HG03575 (cell line): ENCODE data around the gene SGF29.
"Not testable (repeated sequence)": the region's sequence is repeated elsewhere in the genome, so short reads cannot be mapped to it uniquely, and the experiment has no call there.

Source experiments
- ATAC-seq: cut with Tn5 transposase; IDR thresholded peaks from one replicate; pipeline ENCODE4 v1.9.1; 2021; ENCODE audit not compliant: unreplicated experiment, insufficient number of reproducible peaks, low FRiP score; ENCODE audit errors: extremely low read depth

Gene SGF29

DNA sequence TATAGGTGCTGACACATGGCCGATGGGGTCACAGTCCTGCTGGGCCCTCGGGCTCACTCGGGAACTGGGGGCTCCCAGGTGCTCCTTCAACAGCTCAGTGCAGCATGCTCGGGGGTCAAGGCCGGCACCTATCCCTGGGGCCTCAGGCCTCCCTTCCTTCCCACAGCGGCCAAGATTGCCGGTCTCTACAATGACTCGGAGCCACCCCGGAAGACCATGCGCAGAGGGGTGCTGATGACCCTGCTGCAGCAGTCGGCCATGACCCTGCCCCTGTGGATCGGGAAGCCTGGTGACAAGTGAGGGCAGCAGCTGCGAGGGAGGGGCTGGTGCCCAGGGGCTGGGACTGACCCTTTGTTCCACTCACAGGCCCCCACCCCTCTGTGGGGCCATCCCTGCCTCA lies 36.2 kb downstream of the SGF29 start:
- ATAC-seq = no peak

DNA sequence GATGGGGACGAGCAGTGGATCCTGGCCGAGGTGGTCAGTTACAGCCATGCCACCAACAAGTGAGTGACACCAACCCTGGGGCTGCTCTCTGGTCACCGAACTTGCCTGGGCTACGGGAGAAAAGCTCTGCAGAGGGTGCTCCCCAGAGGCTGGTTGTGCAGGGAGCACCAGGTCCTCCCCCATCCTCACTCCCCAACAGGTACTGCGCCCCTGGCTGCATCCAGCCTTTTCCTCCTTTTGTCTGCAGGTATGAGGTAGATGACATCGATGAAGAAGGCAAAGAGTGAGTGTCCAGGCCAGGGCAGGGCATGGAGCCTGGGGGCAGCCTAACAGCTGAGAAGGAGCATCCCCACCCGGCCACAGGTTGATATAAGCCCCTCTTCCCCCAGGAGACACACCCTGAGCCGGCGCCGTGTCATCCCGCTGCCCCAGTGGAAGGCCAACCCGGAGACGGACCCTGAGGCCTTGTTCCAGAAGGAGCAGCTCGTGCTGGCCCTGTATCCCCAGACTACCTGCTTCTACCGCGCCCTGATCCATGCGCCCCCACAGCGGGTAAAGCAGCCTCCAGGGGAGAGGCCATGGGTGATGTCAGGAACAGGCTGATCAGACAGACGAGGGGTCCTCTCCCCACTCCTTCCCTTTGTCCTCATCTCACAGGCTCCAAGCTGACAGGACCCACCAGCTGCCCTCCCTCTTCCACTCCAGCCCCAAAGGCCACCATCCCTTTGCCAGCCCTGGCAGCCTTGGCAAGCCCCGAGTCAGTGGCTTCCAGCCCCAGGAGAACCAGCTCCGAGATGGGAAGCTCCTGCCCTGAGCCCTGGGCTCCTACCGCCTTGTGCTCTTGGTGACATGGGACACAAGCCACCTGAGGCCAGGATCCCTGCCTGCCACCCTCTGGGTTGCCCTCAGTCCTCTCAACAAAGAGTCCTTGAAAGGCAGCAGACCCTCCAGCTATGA lies 36.9 kb downstream of the SGF29 start:
- ATAC-seq = no peak

DNA sequence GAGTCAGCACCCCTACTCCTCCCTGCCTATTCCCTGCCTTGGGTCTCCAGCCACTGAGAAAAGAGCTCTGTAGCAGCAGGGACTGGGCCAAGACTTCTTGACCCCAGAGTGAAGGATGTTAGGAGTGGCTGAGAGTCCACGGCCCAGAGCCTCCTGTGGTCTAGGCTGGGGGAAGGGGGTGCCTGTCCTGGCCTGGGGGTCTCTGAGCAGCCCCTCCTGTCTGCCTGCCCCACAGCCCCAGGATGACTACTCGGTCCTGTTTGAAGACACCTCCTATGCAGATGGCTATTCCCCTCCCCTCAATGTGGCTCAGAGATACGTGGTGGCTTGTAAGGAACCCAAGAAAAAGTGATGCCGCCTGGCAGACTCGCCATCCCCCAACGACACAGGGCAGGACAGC lies 37.6 kb downstream of the SGF29 start:
- ATAC-seq = no peak

DNA sequence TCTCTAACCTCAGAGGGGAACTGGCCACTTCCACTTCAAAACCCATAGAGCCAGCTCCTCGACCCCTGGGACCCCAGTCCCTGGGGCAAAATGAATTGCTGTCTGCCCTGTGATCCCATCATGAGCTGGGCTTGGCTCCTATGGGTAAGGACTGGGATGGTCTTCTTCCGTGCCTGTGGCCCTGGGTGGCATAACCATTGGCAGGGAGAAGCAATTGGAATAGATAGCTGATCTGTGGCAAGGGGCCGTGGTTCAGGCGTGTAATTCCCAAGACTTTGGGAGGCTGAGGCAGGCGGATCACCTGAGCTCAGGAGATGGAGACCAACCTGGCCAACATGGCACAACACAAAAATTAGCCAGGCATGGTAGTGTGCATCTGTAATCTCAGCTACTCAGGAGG lies 38.8 kb downstream of the SGF29 start:
- ATAC-seq = no peak

DNA sequence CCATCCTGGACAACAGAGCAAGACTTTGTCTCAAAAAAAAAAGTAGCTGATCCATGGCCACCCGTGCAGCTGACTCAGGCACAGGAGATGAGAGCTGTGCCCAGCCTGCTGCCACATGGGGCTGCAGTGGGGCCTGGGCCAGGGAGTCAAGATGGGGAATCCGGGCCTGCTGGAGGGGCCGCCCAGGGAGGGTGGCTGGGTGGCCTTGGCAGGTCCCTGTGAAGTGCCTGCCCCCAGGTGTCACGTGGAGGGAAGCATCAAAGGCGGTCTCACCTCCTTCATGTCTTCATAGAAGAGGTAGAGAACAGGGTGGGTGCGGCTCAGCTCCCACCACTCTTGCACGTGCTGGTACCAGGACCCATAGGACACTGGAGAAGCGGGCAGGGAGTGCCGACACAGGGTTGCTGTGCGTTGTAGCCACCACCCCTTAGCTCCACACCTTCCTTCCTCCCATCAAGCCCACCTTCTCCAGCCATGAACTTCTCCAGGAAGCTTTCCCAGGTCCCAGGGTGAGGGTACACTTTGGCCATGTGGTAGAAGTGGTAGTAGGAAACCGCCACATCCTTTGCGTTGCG lies 39.3 kb downstream of the SGF29 start:
- no peak for ATAC-seq

DNA sequence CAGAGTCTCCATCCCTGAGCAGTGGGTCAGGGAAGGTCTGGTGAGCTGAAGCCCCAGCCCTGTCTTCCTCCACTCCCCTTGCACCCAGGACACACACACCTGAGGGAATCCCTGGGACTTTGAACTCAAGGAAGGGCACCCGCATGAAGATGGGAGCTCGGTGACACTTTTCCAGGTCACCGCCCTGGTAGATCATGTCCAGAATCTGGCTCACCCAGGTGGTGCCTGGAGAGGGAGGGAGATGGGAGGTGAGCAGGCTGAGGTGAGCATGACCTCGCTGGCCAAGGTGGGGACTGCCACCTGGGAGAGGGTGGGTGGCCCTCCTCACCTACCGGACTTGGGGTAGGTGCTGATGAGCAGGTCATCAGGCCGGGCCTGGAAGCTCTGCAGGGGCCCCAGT lies 41.7 kb downstream of the SGF29 start:
- ATAC-seq = not testable (repeated sequence)

DNA sequence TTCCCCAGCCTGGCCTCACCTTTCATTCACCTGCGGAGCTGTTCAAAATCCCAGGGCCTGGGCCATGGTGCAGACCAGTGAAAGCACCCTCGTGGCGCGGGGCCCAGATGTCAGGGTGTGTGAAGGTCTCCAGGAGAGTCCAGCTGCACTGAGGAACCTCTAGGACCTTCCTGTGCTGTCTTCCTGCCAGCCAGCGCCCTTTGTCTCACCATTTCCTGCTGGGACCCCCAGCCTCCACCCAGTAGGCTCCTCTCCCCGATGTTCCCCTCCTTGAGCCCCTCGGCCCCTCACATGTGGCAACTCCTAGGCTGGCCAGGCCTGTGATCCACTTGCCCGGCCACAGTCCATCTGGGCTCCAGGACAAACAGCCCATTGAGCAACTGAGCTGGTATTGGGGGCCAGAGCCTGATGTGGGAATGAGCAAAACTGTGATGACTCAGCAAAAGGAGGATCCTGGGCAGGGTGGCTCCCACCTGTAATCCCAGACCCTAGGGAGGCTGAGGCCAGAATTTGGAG lies 42.5 kb downstream of the SGF29 start:
- ATAC-seq = no peak

DNA sequence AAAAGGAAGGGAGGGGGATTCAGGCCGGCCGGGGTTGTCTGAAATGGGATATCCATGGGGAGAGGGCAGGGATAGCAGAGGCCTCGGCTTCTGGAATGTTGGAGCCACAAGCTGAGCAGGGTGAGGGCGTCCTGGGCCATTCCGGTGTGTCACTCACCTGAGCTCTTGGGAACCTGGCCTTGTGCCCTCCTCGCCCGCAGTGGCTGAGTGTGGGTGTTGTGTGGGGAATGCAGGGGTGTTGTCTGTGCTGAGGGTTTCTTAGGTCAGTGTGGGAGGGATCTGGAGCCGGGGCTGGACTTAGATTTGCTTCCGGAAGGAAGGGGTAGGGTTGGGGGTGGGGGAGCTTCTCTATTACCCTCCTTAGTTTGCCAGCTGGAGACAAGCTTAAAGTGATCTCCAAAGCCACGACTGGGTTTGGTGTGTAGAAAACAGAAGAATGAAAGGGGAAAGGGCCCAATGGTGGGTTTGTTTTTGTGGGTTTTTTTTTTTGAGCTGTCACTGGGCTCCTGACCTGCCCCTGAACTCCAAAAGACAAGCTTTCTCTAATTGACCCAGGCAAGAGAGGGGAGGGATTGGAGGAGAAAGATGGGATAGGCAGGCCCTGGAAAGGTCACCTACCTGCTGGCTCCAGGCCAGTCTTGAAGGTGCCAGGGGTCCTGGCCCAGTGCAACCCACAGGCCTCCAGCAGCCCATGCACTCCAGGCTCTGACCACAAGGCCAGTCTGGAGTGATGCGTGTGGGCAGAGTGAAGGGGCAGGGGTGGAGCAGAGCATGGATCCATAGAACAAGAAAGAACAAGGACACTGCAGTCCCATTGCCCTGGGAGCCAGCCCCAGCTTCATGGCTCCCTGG lies 43.3 kb downstream of the SGF29 start, which contains the start of gene SULT1A2:
Gene SULT1A2, minus strand, starts transcription at position 211 of the 852 bp plus-strand sequence. CDS start 1,120 bp downstream, outside the sequence.
- ATAC-seq = no peak

DNA sequence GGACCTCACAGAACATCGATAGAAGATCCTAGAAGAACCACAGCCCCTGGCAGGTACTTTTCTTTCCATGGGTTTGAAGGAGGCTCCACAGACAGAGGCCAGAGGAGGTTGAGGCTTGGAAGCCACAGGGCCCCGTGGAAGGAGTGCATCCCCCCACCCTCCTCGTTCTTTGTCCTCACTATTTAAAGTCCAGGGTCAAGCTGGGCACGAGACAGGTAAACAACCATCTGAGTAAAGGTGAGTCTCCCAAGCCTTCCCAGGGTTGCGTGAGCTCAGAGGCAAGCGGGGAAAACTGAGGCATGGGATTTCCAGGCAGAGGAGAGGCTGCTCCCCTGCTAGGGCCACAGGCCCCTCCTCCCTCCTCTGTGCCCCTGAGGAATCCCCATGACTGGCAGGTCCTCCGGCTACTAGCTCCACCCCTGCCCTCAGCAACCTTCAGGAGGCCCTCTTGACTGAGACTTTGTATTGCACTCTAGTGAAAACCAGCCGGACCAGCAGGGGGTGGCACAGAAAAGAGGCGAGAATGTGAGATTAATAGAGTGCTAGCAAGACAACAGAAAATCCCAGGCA lies 44.1 kb downstream of the SGF29 start:
- no peak for ATAC-seq

DNA sequence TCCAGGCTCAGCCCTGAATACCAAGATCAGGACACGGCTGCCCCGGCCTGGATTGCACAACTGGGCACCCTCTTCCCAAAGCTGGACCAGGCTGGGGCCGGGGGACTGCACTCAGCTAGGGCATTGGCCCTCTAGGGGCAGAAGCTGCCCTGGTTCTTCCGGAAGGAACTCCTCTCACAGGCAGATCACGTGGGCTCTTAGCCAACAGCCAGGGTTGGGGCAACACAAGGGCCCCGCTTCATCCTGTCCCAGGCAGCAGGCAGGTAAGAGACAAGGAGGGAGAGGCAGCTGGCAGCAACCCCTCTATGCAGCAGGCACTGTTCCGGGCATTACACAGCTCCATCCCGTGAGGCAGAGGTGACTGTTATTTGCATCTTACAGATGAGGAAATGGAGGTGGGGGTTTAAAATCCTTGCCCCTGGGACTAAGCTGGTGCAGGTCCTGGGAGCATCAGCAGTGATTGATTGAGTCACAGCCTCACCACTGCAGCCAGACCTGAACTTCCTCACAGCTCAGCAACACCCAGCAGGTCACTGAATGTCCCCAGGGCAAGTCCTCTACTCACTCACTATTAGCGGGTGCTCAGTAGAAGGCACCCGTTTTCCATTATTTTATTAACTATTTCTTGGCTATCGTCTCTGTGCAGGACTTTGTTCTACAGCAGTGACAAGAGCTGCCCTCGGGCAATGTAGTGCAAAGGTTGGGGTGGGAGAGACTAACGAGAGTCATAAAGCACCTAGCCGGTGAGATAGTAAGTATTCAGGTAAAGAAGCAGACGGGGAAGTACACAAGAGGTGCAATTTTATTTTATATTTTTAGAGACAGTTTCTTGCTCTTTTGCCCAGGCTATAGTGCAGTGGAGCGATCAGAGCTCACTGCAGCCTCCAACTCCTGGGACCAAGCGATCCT lies 45.9 kb downstream of the SGF29 start:
- ATAC-seq = not testable (repeated sequence)

DNA sequence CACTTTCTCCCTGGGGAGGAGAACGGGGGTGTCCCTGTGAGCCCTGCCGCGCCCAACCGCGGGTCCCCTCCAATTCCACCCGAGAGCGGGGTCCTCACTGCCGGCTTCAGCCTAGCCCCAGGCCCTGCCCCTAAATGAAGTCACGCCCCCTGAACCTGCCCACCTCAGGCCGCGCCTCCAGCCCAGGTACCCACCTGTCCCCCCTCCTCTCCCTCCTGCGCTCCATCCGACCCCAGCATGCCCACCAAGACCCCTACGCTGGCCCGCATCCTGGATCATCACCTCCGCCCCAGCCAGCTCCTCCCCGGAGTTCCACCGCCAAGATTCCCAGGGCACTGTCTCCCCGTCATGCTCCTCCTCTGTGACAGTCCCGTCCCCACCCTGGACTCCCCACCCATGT lies 47.2 kb downstream of the SGF29 start:
- not testable (repeated sequence) for ATAC-seq

DNA sequence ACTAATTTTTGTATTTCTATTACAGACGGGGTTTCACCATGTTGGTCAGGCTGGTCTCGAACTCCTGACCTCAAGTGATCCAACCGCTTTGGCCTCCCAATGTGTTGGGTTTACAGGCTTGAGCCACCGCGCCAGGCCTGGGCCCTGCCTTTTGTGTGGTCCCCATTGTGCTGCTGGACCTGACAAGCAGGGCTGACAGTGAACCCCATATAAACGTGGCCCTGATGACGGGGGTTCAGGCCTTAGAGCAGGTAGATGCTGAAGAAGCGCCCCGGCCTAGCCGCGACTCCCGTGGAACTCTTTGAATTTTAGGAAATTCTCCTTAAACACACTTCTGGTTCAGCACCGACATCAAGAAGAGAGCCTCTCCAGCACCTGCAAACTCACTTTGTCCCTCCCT lies 47.9 kb downstream of the SGF29 start:
- ATAC-seq = not testable (repeated sequence)

DNA sequence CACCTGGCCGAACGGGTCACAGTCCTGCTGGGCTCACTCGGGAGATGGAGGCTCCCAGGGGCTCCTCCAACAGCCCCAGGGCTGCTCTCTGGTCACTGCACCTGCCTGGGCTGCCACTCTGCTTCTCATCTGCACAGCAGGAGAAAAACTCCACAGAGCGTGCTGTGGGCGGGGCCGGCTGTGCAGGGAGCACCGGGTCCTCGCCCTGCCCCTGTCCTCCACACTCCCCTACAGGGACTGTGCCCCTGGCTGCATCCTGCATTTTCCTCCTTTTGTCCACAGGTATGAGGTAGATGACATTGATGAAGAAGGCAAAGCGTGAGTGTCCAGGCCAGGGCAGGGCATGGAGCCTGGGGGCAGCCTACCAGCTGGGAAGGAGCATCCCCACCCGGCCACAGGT lies 48.3 kb downstream of the SGF29 start:
- ATAC-seq = not testable (repeated sequence)

DNA sequence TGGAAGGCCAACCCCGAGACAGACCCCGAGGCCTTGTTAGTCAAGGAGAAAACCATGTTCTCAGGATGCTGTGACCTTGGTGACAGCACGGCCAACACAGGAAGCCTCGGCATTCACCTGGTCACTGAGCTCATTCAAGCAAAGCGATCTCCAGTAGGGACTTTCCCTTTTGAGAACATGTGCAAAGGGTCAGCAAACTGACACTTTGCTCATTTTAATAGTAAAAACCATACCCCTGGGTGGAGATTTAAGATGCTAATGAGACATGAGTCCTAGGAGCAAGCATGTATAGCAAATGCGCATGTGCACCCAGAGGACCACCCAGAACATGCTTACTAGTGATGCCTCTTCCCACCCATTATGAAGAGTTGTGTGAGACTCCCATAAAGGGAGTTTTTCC lies 48.8 kb downstream of the SGF29 start:
- ATAC-seq = no peak

DNA sequence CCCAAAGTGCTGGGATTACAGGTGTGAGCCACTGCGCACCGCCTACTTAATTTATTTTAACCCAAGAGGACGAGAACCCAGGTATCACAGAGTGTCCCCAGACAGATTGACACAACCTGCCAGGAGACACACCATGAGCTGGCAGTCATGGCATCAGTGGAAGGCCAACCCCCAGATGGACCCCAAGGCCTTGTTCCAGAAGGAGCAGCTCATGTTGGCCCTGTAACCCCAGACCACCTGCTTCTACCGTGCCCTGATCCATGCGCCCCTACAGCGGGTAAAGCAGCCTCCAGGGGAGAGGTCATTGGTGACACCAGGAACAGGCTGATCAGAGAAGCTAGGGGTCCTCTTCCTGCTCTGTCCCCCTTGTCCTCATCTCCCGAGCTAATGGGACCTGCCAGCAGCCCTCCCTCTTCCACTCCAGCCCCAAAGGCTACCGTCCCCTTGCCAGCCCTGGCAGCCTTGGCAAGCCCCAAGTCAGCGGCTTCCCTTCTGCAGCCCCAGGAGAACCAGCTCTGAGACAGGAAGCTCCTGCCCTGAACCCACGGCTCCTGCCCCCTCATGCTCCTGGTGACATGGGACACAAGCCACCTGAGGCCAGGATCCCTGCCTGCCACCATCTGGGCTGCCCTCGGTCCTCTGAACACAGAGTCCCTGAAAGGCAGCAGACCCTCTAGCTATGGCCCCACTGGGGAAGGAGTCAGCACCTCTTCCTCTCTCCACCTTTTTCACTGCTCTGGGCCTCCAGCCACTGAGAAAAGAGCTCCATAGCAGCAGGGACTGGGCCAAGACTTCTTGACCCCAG lies 49.9 kb downstream of the SGF29 start:
- ATAC-seq = no peak

DNA sequence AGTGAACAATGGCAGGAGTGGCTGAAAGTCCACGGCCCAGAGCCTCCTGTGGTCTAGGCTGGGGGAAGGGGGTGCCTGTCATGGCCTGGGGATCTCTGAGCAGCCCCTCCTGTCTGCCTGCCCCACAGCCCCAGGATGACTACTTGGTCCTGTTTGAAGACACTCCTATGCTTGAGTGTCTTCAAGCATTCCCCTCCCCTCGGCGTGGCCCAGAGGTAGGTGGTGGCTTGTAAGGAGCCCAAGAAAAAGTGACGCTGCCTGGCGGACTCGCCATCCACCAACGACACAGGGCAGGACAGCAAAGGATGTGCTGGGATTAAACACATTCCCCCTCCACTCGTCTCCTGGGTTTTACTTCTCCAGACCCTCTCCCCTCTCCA lies 50.5 kb downstream of the SGF29 start:
- no peak for ATAC-seq
